Right lobe of liver (tissue), 4 donors: Measurements from ENCODE around the gene DAAM1.

ENCODE experiments used
- POLR2A ChIP-seq: fragments of 450-650 bp; IDR thresholded peaks from one replicate; pipeline ENCODE4 v1.6.1; 2017; ENCODE audit warnings: antibody characterized with exemption, mild to moderate bottlenecking
- TF ChIP-seq, protein P1 (sequence below), 4 donors: fragments of 200-600 bp in 3 of 4; fragments of 450-650 bp in 1 of 4; IDR thresholded peaks; one replicate each; pipeline versions ENCODE4 v1.5.1 to v1.8.0; 2016 to 2022; ENCODE audit warnings: antibody characterized with exemption in 4 of 4, mild to moderate bottlenecking in 2 of 4
- donor health status: DM: no; HTN: no; CAD: no.
- donor health status: DM: no; HTN: no; CAD: no.
- donor health status: DM: no; HTN: yes; CAD: no.

DNA sequence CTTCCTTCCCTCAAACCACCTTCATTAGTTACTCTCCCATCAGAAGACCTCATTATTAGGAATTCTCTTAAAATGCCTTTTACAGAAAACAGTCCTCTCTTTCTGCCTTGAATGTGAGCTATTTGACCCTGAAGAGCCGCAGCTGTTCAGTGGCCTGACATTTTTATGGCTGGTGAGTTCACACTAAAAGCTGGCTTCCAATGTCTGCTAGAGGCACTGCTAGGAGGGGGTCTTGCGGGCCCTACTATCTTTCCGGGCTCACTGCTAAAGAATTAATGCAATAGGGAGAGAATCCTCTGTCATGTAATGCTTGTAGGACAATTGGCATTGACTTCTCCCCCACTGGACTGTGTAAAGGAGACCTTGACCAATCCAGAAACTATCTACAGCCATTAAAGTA, 189.0 kb downstream of the DAAM1 start:
- TF ChIP-seq, protein P1, sequence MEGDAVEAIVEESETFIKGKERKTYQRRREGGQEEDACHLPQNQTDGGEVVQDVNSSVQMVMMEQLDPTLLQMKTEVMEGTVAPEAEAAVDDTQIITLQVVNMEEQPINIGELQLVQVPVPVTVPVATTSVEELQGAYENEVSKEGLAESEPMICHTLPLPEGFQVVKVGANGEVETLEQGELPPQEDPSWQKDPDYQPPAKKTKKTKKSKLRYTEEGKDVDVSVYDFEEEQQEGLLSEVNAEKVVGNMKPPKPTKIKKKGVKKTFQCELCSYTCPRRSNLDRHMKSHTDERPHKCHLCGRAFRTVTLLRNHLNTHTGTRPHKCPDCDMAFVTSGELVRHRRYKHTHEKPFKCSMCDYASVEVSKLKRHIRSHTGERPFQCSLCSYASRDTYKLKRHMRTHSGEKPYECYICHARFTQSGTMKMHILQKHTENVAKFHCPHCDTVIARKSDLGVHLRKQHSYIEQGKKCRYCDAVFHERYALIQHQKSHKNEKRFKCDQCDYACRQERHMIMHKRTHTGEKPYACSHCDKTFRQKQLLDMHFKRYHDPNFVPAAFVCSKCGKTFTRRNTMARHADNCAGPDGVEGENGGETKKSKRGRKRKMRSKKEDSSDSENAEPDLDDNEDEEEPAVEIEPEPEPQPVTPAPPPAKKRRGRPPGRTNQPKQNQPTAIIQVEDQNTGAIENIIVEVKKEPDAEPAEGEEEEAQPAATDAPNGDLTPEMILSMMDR (IDR thresholded peaks at IDR 0.05) = no peak
- TF ChIP-seq POLR2A = no peak
